HepG2 (cell line): ENCODE measurements around the gene EWSR1. TPM values are rescaled to one million over a fixed set of nuclear protein-coding genes. Genes with fewer than 3 reads are reported as not detected.

Experiments
- ATAC-seq: fragments of 200-7000 bp; cut with Tn5 transposase; 3 replicates; pipeline ENCODE4 v1.9.1; 2020; ENCODE audit warnings: mild to moderate bottlenecking, moderate library complexity
- BruUV-seq: library from RNA; stranded (reverse); fragments of 400-500 nt; replicated peaks from 2 replicates; lab custom pipeline; 2021; lab: Mats Ljungman, UMichigan
- CTCF ChIA-PET: fragments of 300-600 bp; formaldehyde crosslinking; extraction: SDS; loops from one replicate; lab custom pipeline; 2021; ENCODE audit warnings: low total read pairs, inconsistent platforms, low intra/inter-chr PET ratio; lab: Yijun Ruan, JAX
- POLR2A ChIA-PET: fragments of 350-600 bp; sonication (Branson Sonifier 250); formaldehyde crosslinking; loops from one replicate; lab custom pipeline; 2020; ENCODE audit warnings: antibody characterized with exemption, inconsistent platforms; lab: Yijun Ruan, JAX
- DNase-seq: peaks from one replicate; pipeline ENCODE4 v3.0.0-alpha.2; 2015; ENCODE audit warnings: low spot score
- FAIRE-seq: peaks from 3 replicates; lab custom pipeline; 2011; peaks lifted over from hg19 to GRCh38; lab: Jason Lieb, UNC
- H2AFZ ChIP-seq: one replicate; pipeline ENCODE4 v1.6.1; 2011; ENCODE audit warnings: low read length, inconsistent platforms
- H3K27ac ChIP-seq: fragments of 300-600 bp; 3 replicates; pipeline ENCODE4 v1.8.0; 2011; ENCODE audit warnings: mixed run types, mild to moderate bottlenecking, mixed read lengths, low read length, inconsistent platforms; ENCODE audit not compliant: insufficient read depth; ENCODE audit errors: extremely low read length
- H3K27me3 ChIP-seq, 2 experiments: fragments of 200-600 bp in 1 of 2; 2 replicates in 1 of 2; 3 replicates in 1 of 2; pipeline versions ENCODE4 v1.6.0 to v1.8.0; 2011; ENCODE audit warnings: low read length in 2 of 2, mild to moderate bottlenecking in 2 of 2, moderate library complexity in 2 of 2, inconsistent platforms in 1 of 2; ENCODE audit not compliant: insufficient read depth in 2 of 2, control insufficient read depth in 1 of 2
- H3K36me3 ChIP-seq, 2 experiments: fragments of 200-600 bp in 1 of 2; replicated peaks in 1 of 2; 2 replicates in 1 of 2; 3 replicates in 1 of 2; pipeline versions ENCODE4 v1.5.1 to v1.8.0; 2011; ENCODE audit warnings: low read length in 2 of 2, inconsistent platforms in 1 of 2; ENCODE audit not compliant: insufficient read depth in 2 of 2, control insufficient read depth in 1 of 2
- H3K4me1 ChIP-seq: 2 replicates; pipeline ENCODE4 v1.5.1; 2012; ENCODE audit warnings: low read length, inconsistent platforms; ENCODE audit not compliant: insufficient read depth
- H3K4me2 ChIP-seq: 2 replicates; pipeline ENCODE4 v1.6.0; 2011; ENCODE audit warnings: low read depth, low read length, inconsistent platforms
- H3K4me3 ChIP-seq, 3 experiments: fragments of 200-600 bp in 1 of 3; sonication (generic), shearing (Covaris generic) in 1 of 3; replicated peaks in 1 of 3; 2 replicates each; pipeline ENCODE4 v1.5.1; 2011 to 2016; ENCODE audit warnings: low read length in 3 of 3, inconsistent platforms in 2 of 3, low read depth in 2 of 3, mild to moderate bottlenecking in 2 of 3, control low read depth in 1 of 3, mixed read lengths in 1 of 3; ENCODE audit not compliant: insufficient read depth in 1 of 3
- H3K79me2 ChIP-seq: one replicate; pipeline ENCODE4 v1.6.1; 2011; ENCODE audit warnings: low read length, inconsistent platforms; ENCODE audit not compliant: insufficient read depth
- H3K9ac ChIP-seq: 2 replicates; pipeline ENCODE4 v1.6.0; 2011; ENCODE audit warnings: mild to moderate bottlenecking, low read depth, low read length, inconsistent platforms; ENCODE audit not compliant: insufficient read depth
- H3K9me3 ChIP-seq: 2 replicates; pipeline ENCODE4 v1.5.1; 2012; ENCODE audit warnings: mild to moderate bottlenecking, low read length
- H4K20me1 ChIP-seq: 2 replicates; pipeline ENCODE4 v1.6.0; 2011; ENCODE audit warnings: inconsistent platforms, mild to moderate bottlenecking, low read length, moderate library complexity; ENCODE audit not compliant: insufficient read depth
- GABPA ChIP-seq, 2 experiments: IDR thresholded peaks; 2 replicates each; pipeline ENCODE4 v1.6.1; 2011 to 2016; ENCODE audit warnings: low read depth in 2 of 2, low read length in 1 of 2, missing biosample characterization in 1 of 2, missing genetic modification characterization in 1 of 2
- GPN1 ChIP-seq: sonication (generic); formaldehyde crosslinking; IDR thresholded peaks from 2 replicates; pipeline ENCODE4 v1.5.1; 2020; ENCODE audit warnings: missing genetic modification reagents, borderline replicate concordance
- KDM4B ChIP-seq: sonication (generic); formaldehyde crosslinking; IDR thresholded peaks from 2 replicates; pipeline ENCODE4 v1.4.0; 2020; ENCODE audit warnings: missing genetic modification reagents
- KDM5A ChIP-seq: fragments of 200-600 bp; sonication (generic); IDR thresholded peaks from 2 replicates; pipeline ENCODE4 v1.7.0; 2018; ENCODE audit warnings: antibody characterized with exemption, mild to moderate bottlenecking, low read length, borderline replicate concordance
- NFAT5 ChIP-seq: sonication (generic); formaldehyde crosslinking; IDR thresholded peaks from 2 replicates; pipeline ENCODE4 v1.4.0; 2020; ENCODE audit warnings: missing genetic modification reagents
- RXRA ChIP-seq: sonication (generic); formaldehyde crosslinking; IDR thresholded peaks from 2 replicates; pipeline ENCODE4 v1.5.1; 2020; ENCODE audit warnings: missing genetic modification reagents
- ZGPAT ChIP-seq: IDR thresholded peaks from 2 replicates; pipeline ENCODE4 v1.6.1; 2016; ENCODE audit warnings: mild to moderate bottlenecking
- ZKSCAN8 ChIP-seq: IDR thresholded peaks from 2 replicates; pipeline ENCODE4 v1.6.1; 2016; ENCODE audit warnings: borderline replicate concordance, missing genetic modification reagents, missing compliant biosample characterization
- ZNF746 ChIP-seq: sonication (generic); formaldehyde crosslinking; IDR thresholded peaks from 2 replicates; pipeline ENCODE4 v1.8.0; 2022; ENCODE audit warnings: mild to moderate bottlenecking, missing genetic modification reagents
- ZNF83 ChIP-seq: sonication (generic); formaldehyde crosslinking; IDR thresholded peaks from 2 replicates; pipeline ENCODE4 v1.4.0; 2020; ENCODE audit warnings: missing genetic modification reagents, mild to moderate bottlenecking, borderline replicate concordance
- WGBS: methylation state at CpG from one replicate; pipeline ENCODE4 v1.1.6; 2017; ENCODE audit warnings: low lambda C conversion rate; 5-methylcytosine and 5-hydroxymethylcytosine counted together
- in situ Hi-C: cut with HindIII; loops from 2 replicates; pipeline ENCODE4 v1.10.0; 2017; ENCODE audit warnings: low pct_unique_long_range_greater_than_20kb; ENCODE audit not compliant: extremely low pct_ligation_motif_present
- intact Hi-C: fragments of 100-400 bp; cut with micrococcal nuclease; formaldehyde crosslinking; loops from one replicate; pipeline ENCODE4 v1.10.0; 2022; ENCODE audit not compliant: unreplicated experiment
- polyA plus RNA-seq, 8 experiments: library from polyadenylated mRNA; depleted of rRNA in 3 of 8; stranded (reverse) in 7 of 8; unstranded in 1 of 8; fragments of >200 nt; fragmentation: Illumina TruSeq in 4 of 8; extraction: Trizol in 4 of 8; gene quantifications; 2 replicates each; pipeline versions ENCODE4 v1.2.1 to v1.2.3, GENCODE V29; 2011 to 2016; ENCODE audit warnings: low read depth in 4 of 8, missing spikeins in 1 of 8, mixed read lengths in 1 of 8; ENCODE audit not compliant: insufficient read depth in 1 of 8
- total RNA-seq, 5 experiments: library from RNA; depleted of rRNA; stranded (reverse); fragments of >200 nt; fragmentation: Illumina TruSeq; extraction: Trizol; gene quantifications; 2 replicates each; pipeline ENCODE4 v1.2.3, GENCODE V29; 2016; ENCODE audit warnings: low read depth in 1 of 5

Gene EWSR1
- total and polyA plus RNA-seq, 2 of the 13 experiments (the other 11 are each of a cell fraction or from before 2014, with no cell fraction given): 211 to 326 TPM

DNA sequence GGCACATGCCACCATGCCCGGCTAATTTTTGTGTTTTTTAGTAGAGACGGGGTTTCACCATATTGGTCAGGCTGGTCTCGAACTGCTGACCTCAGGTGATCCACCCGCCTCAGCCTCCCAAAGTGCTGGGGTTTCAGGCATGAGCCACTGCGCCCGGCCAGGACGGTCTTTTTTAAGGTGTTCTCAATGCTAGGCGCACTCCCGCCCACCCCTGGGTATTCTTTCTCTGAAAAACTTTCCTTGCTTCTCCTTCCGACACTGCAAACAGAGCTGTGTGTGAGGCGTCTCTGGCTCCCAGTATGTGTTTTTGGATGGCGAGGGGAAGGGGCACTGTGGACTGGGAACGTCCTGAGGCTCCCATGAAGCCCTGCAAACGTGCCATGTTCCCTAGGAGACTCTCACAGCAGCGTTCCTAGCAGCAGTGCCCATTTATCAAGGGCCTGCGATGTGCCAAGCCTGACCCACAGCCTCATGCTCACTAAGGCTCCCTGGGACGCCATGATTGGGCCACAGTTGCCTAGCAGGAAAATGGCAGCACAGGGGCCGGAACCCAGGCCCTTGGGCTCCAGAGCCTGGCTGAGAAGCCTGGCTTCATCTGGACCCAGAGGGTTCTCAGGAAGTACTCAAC lies 49.9 kb downstream of the EWSR1 start (continued):
- TF ChIP-seq NFAT5 (CRISPR knock-in tag) (no peak), ZGPAT (CRISPR knock-in tag) (no peak), GPN1 (CRISPR knock-in tag) (no peak), RXRA (CRISPR knock-in tag) (no peak)

DNA sequence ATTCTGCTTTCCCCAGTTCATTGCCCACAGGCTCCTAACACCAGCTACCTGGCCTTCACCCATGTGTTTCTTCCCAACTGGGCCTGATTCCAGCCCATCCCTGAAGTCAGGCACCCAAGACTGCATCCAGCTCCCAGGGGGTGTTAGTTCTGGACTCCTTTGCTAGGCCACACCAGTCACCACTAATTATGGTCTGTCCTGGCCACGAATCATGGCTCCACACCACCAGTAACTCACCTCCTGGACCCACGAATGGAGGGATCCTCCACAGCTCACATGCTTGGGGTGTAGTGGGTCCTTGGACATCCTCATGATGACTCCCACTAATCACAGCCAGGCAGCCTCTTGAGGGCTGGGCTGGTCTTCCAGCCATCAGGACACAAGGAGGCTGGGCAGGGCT lies 51.0 kb downstream of the EWSR1 start:
- CTCF ChIA-PET: no interaction called here
- in situ Hi-C loops (no loop called here), intact Hi-C loops (no loop called here)
- Histone ChIP-seq H3K79me2 (no peaks in the 10 kb centered on the region), H3K9me3 (no peaks in the 10 kb centered on the region), H2AFZ (no peak overlapping the region), H3K4me3 (no peak overlapping the region), H3K27ac (no peak overlapping the region), H3K4me1 (peaks cover 10% of the 10 kb centered on the region), H4K20me1 (no peaks in the 10 kb centered on the region; the same call in 1 of the 2 replicates), H3K36me3 (no peaks in the 10 kb centered on the region), H3K27me3 (peaks cover 5 to 30% of the 10 kb centered on the region in 2 experiments), H3K9ac (no peak overlapping the region), H3K4me2 (no peak overlapping the region)
- ATAC-seq (no peak; the same call in 2 of the 3 replicates), DNase-seq (no peak), FAIRE-seq (no peak)
- TF ChIP-seq KDM4B (CRISPR knock-in tag): no peak
- no peak for TF ChIP-seq ZKSCAN8 (CRISPR knock-in tag)
- no peak for TF ChIP-seq GABPA (IDR thresholded peaks at IDR 0.05; ENCODE audit: low read depth, low read length)
- TF ChIP-seq GABPA (CRISPR knock-in tag; IDR thresholded peaks at IDR 0.05; ENCODE audit: low read depth): no peak
- no peak for TF ChIP-seq ZNF746 (CRISPR knock-in tag)
- no peak for TF ChIP-seq ZNF83 (CRISPR knock-in tag)
- TF ChIP-seq KDM5A: no peak
- no TSS peak for BruUV-seq
- WGBS: no CpG with 5 or more reads among the region's 2 CpGs
- POLR2A ChIA-PET: no interaction called here
